Esophagus squamous epithelium (tissue), 4 donors: ENCODE results near the gene CDYL.

Experiments used
- POLR2A ChIP-seq, 4 donors: fragments of 450-650 bp; IDR thresholded peaks; one replicate each; pipeline ENCODE4 v1.6.1; 2017; ENCODE audit warnings: antibody characterized with exemption in 4 of 4, mild to moderate bottlenecking in 4 of 4, moderate library complexity in 3 of 4
- TF ChIP-seq, protein P1 (sequence below), 6 experiments: fragments of 450-650 bp in 4 of 6; fragments of 200-600 bp in 2 of 6; sonication (generic) in 2 of 6; IDR thresholded peaks; one replicate each; pipeline ENCODE4 v1.5.1; 2016 to 2019; ENCODE audit warnings: antibody characterized with exemption in 6 of 6, mild to moderate bottlenecking in 4 of 6, moderate library complexity in 4 of 6

DNA sequence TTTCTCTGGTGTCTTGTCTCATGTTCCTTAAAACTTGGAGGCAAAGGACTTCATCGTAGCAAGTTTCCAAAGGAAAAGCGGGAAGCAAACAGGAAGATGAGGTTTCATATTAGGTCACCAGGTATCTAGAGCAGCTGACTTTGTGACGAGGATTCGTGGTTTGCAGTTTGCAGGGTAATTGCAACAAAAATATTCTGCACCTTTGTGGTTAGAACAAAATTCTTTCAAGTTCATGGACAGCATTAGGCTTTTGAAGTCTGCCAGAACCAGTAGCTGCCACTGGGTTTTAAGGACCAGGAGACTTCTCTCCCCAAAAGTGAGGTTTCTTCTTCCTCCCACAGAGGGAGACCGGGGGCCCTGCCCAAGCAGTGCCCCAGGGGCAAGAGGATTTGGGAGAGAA is 164.2 kb downstream of the CDYL start:
- TF ChIP-seq, protein P1, sequence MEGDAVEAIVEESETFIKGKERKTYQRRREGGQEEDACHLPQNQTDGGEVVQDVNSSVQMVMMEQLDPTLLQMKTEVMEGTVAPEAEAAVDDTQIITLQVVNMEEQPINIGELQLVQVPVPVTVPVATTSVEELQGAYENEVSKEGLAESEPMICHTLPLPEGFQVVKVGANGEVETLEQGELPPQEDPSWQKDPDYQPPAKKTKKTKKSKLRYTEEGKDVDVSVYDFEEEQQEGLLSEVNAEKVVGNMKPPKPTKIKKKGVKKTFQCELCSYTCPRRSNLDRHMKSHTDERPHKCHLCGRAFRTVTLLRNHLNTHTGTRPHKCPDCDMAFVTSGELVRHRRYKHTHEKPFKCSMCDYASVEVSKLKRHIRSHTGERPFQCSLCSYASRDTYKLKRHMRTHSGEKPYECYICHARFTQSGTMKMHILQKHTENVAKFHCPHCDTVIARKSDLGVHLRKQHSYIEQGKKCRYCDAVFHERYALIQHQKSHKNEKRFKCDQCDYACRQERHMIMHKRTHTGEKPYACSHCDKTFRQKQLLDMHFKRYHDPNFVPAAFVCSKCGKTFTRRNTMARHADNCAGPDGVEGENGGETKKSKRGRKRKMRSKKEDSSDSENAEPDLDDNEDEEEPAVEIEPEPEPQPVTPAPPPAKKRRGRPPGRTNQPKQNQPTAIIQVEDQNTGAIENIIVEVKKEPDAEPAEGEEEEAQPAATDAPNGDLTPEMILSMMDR (IDR thresholded peaks at IDR 0.05), result no peak
- no peak for TF ChIP-seq POLR2A (IDR thresholded peaks at IDR 0.05)
